Measurements from ENCODE around the gene CREG1. TPM values are rescaled to one million over a fixed set of nuclear protein-coding genes. Genes with fewer than 3 reads are reported as not detected.

Gene CREG1
- total RNA-seq, 1 experiment from 2014 or later = 69.3 TPM

DNA sequence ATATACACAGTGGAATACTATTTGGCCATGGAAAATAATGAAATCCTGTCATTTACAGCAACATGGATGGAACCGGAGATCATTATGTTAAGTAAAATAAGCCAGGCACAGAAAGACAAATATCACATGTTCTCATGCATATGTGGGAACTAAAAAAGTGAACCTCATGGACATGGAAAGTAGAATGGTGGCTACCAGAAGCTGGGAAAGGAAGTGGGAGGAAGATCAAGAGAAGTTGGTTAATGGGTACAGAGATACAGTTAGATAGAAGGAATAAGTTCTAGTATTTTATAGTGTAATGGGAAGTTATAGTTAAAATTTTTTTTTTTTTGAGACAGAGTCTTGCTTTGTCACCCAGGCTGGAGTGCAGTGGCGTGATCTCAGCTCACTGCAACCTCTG, 34.8 kb upstream of the CREG1 start:
- CTCF ChIA-PET = no interaction called here
- H3K4me3 Mint-ChIP-seq (ENCODE audit: low read depth, unreplicated experiment) = no peak overlapping the region

DNA sequence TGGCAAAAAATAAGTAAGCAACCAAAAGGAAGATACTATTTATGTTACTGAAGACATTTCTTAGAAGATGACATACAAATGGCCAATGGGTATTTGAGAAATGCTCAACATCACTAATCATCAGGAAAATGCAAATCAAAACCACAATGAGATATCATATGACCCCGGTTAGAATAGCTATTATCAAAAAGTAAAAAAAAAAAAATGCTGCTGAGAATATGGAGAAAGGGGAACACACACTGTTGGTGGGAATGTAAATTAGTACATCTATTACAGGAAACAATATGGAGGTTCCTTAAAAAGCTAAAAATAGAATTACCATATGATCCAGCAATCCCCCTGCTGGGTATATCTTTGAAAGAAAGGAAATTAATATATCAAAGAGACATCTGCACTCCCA, 34.3 kb upstream of the CREG1 start:
- Mint-ChIP-seq H3K4me1 (ENCODE audit: low read depth, unreplicated experiment) (no peaks in the 10 kb centered on the region), H3K27ac (ENCODE audit: unreplicated experiment) (no peak overlapping the region), H3K27me3 (ENCODE audit: unreplicated experiment) (peaks cover 55% of the 10 kb centered on the region), H3K36me3 (ENCODE audit: insufficient read depth, unreplicated experiment) (no peaks in the 10 kb centered on the region), H3K9me3 (ENCODE audit: low read depth, unreplicated experiment) (no peaks in the 10 kb centered on the region), H3K4me3 (ENCODE audit: low read depth, unreplicated experiment) (no peak overlapping the region)
- intact Hi-C loops (cut with micrococcal nuclease; ENCODE audit: unreplicated experiment) = no loop called here
- BruUV-seq (replicated peaks) = no TSS peak
- DNase-seq = no peak
- TF ChIP-seq, protein P1, sequence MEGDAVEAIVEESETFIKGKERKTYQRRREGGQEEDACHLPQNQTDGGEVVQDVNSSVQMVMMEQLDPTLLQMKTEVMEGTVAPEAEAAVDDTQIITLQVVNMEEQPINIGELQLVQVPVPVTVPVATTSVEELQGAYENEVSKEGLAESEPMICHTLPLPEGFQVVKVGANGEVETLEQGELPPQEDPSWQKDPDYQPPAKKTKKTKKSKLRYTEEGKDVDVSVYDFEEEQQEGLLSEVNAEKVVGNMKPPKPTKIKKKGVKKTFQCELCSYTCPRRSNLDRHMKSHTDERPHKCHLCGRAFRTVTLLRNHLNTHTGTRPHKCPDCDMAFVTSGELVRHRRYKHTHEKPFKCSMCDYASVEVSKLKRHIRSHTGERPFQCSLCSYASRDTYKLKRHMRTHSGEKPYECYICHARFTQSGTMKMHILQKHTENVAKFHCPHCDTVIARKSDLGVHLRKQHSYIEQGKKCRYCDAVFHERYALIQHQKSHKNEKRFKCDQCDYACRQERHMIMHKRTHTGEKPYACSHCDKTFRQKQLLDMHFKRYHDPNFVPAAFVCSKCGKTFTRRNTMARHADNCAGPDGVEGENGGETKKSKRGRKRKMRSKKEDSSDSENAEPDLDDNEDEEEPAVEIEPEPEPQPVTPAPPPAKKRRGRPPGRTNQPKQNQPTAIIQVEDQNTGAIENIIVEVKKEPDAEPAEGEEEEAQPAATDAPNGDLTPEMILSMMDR (IDR thresholded peaks at IDR 0.05; ENCODE audit: unreplicated experiment) = no peak
- CTCF ChIA-PET = no interaction called here

More for the DNA sequence above, 34.8 kb upstream of the CREG1 start:
- TF ChIP-seq, protein P1 (IDR thresholded peaks at IDR 0.05; ENCODE audit: unreplicated experiment) = no peak
- Mint-ChIP-seq H3K9me3 (ENCODE audit: low read depth, unreplicated experiment) (no peaks in the 10 kb centered on the region), H3K27ac (ENCODE audit: unreplicated experiment) (no peak overlapping the region), H3K27me3 (ENCODE audit: unreplicated experiment) (peaks cover 55% of the 10 kb centered on the region), H3K36me3 (ENCODE audit: insufficient read depth, unreplicated experiment) (no peaks in the 10 kb centered on the region), H3K4me1 (ENCODE audit: low read depth, unreplicated experiment) (no peaks in the 10 kb centered on the region)
- intact Hi-C loops (cut with micrococcal nuclease; ENCODE audit: unreplicated experiment) = no loop called here
- DNase-seq = no peak
- no TSS peak for BruUV-seq (replicated peaks)

DNA sequence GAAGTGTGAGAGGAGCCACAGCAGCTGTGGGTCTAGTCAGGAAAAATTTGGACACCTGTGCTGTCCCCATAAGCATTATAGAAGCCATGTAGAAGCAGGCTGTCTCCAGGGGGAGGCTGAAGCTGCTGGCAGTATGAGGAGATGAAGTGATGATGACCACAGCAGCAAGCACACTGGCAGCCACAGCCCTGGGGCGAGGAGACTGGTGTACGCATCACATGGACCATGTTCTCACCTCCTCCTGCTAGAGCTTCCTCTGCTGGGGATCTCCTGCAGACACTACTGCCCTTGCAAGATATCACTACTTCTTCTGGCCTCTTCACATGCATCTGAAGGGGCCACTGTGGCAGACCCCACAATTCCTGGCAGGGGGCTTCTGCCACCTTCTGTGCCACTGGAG, 33.8 kb upstream of the CREG1 start:
- Mint-ChIP-seq H3K27me3 (ENCODE audit: unreplicated experiment) (peaks cover 59% of the 10 kb centered on the region), H3K27ac (ENCODE audit: unreplicated experiment) (no peak overlapping the region)
- CTCF ChIA-PET = no interaction called here

DNA sequence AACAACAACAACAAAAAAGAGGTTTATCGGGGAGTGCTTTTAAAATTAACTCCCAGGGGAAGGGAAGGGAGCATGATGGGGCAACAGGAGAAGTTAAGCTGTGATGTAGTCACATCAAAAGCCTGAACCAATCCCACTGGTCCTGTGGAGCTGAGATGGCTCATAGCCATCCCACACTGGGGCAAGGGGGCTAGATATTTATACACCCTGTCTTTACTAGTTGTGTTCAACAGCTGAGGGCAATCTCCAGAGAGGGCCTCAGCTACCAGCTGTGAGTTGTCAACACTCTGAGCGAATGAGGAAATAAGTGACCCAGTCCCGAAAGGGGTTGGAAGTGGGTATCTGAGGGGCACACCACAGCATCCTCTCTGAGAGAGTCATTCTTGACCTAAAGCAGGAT, 31.0 kb upstream of the CREG1 start:
- DNase-seq = no peak

More for the DNA sequence above, 33.8 kb upstream of the CREG1 start:
- Mint-ChIP-seq H3K9me3 (ENCODE audit: low read depth, unreplicated experiment) (no peaks in the 10 kb centered on the region), H3K4me3 (ENCODE audit: low read depth, unreplicated experiment) (no peak overlapping the region), H3K36me3 (ENCODE audit: insufficient read depth, unreplicated experiment) (no peaks in the 10 kb centered on the region), H3K4me1 (ENCODE audit: low read depth, unreplicated experiment) (no peaks in the 10 kb centered on the region)
- DNase-seq = no peak
- intact Hi-C loops (cut with micrococcal nuclease; ENCODE audit: unreplicated experiment) = no loop called here
- TF ChIP-seq, protein P1 (IDR thresholded peaks at IDR 0.05; ENCODE audit: unreplicated experiment) = no peak
- BruUV-seq (replicated peaks) = no TSS peak

More for the DNA sequence above, 31.0 kb upstream of the CREG1 start:
- CTCF ChIA-PET = no interaction called here
- Mint-ChIP-seq H3K4me3 (ENCODE audit: low read depth, unreplicated experiment) (no peak overlapping the region), H3K36me3 (ENCODE audit: insufficient read depth, unreplicated experiment) (no peaks in the 10 kb centered on the region), H3K27ac (ENCODE audit: unreplicated experiment) (no peak overlapping the region), H3K9me3 (ENCODE audit: low read depth, unreplicated experiment) (no peaks in the 10 kb centered on the region), H3K4me1 (ENCODE audit: low read depth, unreplicated experiment) (no peaks in the 10 kb centered on the region), H3K27me3 (ENCODE audit: unreplicated experiment) (peaks cover 74% of the 10 kb centered on the region)
- intact Hi-C loops (cut with micrococcal nuclease; ENCODE audit: unreplicated experiment) = no loop called here
- no TSS peak for BruUV-seq (replicated peaks)
- TF ChIP-seq, protein P1 (IDR thresholded peaks at IDR 0.05; ENCODE audit: unreplicated experiment) = no peak

Data from Calu3 (cell line).